GM10266 (cell line): ENCODE results near the gene TNS3.

Source experiments
- DNase-seq: peaks from one replicate; pipeline ENCODE4 v3.0.0; 2012; ENCODE audit errors: extremely low spot score
- TF ChIP-seq, protein P1 (sequence below): IDR thresholded peaks from 2 replicates; pipeline ENCODE4 v1.5.1; 2012; ENCODE audit warnings: mild to moderate bottlenecking, low read depth; ENCODE audit not compliant: control insufficient read depth, insufficient read depth; ENCODE audit errors: missing control alignments

TNS3 gene

DNA sequence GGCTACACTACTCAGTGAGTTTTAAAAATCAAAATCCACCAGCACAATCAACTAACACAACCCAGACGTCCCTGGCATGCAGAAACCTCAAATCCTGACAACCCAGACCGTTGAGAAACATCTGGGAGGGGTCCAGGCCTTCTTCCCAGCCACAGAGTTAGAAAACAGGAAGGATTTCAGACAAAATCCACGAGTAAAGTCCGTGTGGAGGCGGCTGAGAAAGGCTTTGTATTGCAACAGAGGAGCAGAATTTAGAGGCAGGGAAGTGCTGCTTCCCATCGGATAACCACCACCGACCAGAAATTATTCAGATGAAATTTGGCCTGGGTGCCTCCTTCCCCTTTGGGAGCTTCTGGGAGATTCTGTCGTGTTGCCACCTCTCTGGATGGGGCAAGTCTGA lies 61.5 kb downstream of the TNS3 start:
- TF ChIP-seq, protein P1, sequence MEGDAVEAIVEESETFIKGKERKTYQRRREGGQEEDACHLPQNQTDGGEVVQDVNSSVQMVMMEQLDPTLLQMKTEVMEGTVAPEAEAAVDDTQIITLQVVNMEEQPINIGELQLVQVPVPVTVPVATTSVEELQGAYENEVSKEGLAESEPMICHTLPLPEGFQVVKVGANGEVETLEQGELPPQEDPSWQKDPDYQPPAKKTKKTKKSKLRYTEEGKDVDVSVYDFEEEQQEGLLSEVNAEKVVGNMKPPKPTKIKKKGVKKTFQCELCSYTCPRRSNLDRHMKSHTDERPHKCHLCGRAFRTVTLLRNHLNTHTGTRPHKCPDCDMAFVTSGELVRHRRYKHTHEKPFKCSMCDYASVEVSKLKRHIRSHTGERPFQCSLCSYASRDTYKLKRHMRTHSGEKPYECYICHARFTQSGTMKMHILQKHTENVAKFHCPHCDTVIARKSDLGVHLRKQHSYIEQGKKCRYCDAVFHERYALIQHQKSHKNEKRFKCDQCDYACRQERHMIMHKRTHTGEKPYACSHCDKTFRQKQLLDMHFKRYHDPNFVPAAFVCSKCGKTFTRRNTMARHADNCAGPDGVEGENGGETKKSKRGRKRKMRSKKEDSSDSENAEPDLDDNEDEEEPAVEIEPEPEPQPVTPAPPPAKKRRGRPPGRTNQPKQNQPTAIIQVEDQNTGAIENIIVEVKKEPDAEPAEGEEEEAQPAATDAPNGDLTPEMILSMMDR = no peak
- no peak for DNase-seq

DNA sequence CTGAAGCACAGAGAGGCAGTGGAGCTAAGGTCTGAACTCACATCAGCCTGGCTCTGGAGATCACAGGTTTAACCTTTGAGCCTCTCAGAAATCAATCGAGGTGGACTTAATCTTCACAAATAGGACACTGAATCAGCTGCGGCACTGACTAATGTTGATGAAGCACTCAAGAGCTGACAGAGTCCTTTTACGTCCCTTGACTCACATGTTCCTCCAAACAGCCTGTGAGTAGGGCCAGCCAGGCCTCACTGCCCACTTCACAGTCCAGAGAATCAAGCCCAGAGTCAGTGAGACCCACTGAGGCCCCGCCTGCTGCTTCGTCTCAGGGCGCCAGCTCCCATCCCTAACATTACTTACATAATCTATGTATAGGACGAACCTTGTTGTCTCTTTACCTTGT lies 63.1 kb downstream of the TNS3 start:
- no peak for DNase-seq
- TF ChIP-seq, protein P1 = no peak

DNA sequence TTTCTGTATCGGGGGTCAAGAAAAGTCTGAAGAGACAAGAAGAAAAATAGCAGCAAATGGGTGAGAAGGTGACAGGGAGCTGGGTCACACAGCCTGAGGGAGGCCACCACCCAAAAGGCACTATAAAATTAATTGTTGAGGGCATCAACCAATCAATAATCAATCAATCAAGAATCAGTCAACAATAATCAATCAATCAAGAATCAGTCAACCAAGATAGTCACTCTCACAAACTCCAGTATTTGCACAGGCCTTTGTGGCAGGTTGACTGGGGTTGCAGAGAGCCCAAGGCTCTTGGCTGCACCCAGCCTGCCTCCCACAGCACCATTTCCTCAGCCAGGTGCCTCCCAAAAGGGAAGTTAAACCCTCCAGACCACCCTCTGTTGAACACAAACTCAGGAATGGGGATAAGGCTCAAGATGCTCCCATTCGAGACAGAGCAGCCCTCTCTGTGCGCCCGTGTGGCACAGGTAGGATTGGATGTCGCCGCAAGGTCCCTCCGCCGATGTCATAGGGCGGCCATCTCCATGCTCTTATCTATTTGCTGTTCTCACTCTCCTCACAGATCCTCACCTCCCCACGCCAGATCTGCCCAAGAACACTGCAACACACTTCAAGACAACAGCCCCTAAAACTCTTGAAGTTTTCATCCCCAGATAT lies 64.0 kb downstream of the TNS3 start:
- no peak for DNase-seq
- TF ChIP-seq, protein P1 = no peak

DNA sequence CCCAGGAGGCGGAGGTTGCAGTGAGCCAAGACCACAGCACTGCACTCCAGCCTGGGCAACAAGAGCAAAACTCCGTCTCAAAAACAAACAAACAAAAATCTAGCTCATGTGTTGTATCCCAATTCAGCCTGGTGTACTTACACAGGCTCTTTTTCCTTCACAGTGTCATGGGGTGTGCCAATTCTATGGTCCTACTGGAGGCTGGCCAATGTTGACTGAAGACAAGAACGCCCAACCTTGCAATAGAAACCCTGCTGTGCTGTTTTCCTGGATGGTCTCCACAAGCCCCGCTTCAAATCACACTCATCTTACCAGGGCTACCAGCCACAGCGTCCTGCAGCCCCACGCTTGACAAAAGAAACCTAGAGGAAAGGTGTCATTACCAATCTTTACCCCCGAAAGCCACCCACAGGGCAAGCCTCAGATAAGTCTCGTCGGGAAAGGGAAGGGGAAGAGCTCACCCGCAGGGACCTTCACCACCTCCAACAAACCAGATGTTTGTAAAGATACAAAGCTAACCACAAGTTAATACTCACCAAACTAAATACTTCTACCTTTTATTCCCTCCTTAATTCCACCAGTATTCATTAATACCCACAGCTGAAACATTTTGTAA lies 64.8 kb downstream of the TNS3 start:
- DNase-seq = no peak
- TF ChIP-seq, protein P1 = no peak

DNA sequence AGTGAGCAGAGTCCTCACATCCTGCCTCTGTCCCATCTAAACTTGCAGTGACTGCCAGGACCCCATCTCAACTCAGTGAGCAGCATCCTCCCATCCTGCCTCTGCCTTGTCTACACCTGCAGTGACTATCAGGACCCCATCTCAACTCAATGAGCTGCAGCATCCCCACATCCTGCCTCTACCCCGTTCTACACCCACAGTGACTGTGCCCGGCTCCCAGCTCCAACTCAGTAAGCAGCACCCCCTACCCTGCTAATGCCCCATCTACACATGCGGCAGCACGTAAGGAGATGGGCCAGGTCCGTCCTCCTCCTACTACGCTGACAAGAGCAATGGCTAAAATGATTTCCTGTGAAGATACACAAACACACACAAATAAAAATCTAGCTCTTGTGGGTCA lies 65.5 kb downstream of the TNS3 start:
- TF ChIP-seq, protein P1 = no peak
- no peak for DNase-seq

DNA sequence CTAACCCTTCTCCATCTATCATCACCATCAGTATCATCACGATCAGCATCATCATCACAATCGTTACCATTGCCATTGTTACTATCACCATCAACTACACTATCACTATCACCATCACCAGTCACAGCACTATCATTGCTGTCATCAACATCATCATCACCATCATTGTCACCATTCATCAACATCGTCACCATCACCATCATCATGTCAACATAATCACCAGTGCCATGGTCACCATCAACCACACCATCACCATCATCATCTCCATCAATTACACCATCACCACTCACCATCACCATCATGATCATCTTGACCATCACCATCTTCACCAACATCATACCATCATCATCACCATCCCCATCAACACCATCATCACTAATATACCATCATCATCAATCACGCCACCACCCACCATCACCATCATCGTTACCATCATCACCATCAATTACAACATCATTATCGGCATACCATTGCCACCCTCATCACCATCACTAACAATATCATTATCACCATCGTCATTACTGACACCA lies 66.5 kb downstream of the TNS3 start:
- TF ChIP-seq, protein P1 = no peak
- DNase-seq = no peak

DNA sequence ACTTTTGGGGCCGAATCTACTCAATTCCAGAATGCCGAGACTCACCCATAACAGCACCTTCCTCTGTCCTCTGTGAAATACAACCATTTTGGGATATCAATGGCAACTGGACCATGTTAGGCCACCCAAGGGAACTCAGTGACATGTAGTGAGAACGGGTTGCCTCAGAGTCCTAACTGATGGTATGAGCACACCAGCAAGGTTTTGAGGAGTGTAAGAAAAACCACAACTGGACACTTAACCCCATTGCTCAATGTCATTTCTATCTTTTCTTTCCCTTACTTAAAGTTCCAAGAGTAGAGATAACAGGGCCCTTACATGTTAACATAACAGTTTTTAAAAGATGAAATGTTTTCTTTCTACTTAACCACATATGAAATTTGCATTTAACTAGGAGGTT lies 67.1 kb downstream of the TNS3 start:
- TF ChIP-seq, protein P1 = no peak
- no peak for DNase-seq
